SKM-1 (cell line): ENCODE data around the gene STK35.
"Not testable (repeated sequence)": the region's sequence is repeated elsewhere in the genome, so short reads cannot be mapped to it uniquely, and the experiment has no call there.

Experiments used
- DNase-seq: peaks from one replicate; lab custom pipeline; 2025; ENCODE audit not compliant: unreplicated experiment; lab: John Stamatoyannopoulos, UW

STK35 gene

DNA sequence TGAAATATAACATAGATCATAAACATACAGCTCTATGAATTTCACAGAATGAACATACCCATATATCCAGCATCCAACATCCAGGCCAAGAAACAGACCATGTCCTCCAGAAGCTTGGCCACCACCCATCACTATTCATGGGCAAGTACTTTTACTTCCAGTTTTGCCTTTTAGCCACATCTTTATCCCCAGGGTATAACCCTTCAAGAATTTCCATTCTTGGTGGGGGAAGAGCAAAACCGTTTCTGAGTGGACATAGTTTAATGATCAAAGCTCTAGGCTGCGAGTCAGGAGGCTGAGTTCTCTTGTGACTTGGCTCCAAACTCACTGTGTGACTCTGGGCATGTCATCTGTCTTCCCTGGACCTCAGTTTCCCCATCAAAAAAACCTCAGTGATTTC is 78.3 kb downstream of the STK35 start:
- no peak for DNase-seq

DNA sequence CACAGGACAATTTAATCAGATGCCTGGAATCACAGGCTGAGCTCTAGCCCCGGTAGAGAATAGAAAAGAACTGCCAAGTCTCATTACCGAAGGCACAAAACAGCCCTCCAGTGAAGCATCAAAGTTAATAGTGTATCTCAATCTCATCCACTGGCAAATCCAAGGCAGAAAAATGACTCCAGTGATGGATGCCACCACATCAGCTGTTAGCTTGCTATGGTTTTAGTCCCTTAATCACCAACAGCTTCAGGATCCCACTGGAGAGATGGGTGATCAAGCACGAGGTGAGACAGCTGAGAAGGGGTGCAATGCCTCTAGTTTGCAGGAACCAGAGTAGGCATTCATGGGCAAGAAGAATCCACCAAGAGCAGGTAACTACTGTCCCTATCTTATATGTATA is 81.8 kb downstream of the STK35 start:
- DNase-seq: no peak

DNA sequence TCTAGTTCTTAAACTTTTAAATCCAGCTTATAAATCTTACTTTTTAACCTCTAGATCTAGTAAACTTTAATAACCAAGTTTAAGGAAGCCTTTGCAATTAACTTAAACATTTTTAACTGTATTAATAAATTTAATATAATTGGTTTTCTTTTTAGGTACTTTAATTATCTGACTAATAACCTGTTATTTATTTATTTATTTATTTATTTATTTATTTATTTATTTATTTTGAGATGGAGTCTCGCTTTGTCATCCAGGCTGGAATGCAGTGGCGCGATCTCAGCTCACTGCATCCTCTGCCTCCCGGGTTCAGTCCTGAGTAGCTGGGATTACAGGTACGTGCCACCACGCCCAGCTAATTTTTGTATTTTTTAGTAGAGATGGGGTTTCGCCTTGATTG is 83.3 kb downstream of the STK35 start:
- not testable (repeated sequence) for DNase-seq

DNA sequence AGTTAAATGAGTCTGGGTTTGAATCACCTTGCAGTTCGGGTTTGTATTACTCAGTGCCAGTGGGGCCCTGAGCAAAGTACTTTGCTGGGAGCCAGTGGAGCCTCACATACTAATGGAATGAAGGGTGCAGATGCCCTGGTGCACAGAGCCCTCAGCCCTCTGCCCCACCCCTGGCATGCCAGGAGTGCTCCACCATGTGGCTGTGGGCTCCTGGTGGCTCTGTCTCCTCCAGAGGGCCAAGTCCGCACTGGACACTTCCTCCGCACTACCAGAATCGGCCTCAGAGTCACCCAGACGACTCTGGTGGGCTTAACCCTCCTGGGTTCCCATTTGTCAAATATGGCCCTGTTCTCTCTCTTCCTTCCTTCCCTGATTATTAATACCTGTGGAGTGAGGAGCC is 94.0 kb downstream of the STK35 start:
- no peak for DNase-seq

DNA sequence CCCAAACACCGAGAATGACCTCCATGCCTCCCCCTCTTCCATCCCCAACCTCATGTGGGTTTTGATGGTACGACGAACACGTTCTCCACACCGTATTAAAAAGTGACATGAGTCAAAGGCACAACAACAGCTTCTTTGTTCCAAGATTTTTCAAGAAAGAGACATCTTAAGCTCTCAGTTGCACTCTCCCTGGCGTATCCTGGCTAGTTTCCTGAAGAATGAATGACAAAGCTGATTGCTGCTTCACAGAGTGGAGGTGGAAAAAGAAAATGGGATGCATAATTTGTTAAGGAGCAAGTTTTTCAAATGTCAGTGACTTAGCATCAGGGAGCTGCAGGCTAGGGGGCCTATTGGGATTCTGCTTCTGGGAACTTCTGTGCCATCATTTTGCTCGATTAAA is 95.5 kb downstream of the STK35 start:
- no peak for DNase-seq
